ENCODE results near the gene KLF7.

GRCh38 chr2:207064128-207064690, 101.5 kb downstream of the KLF7 start:
- no peak for TF ChIP-seq RAD21 (IDR thresholded peaks at IDR 0.05; ENCODE audit: low read depth)
- TF ChIP-seq CTCF (IDR thresholded peaks at IDR 0.05 in 2 of 3, conservative IDR thresholded peaks at IDR 0.05 in 1 of 3; ENCODE audit: borderline replicate concordance in 1 of 3, insufficient read depth in 1 of 3, low read depth in 2 of 3, low read length in 2 of 3): no peak
- TF ChIP-seq TCF7L2 (IDR thresholded peaks at IDR 0.05; ENCODE audit: borderline replicate concordance, extremely low read depth, insufficient read depth, insufficient read length): no peak
- no peak for TF ChIP-seq POLR2A (IDR thresholded peaks at IDR 0.05; ENCODE audit: borderline replicate concordance, extremely low read depth, insufficient read depth, insufficient read length)
- TF ChIP-seq REST (IDR thresholded peaks at IDR 0.05; ENCODE audit: low read depth): no peak
- TF ChIP-seq POLR2AphosphoS5 (IDR thresholded peaks at IDR 0.05; ENCODE audit: low read depth, low read length): no peak
- no peak for TF ChIP-seq ZNF274 (IDR thresholded peaks at IDR 0.05; ENCODE audit: low read depth, low read length)
- TF ChIP-seq ATF3 (IDR thresholded peaks at IDR 0.05): no peak
- TF ChIP-seq SRF (IDR thresholded peaks at IDR 0.05; ENCODE audit: low read depth): no peak
- TF ChIP-seq ELF1 (IDR thresholded peaks at IDR 0.05; ENCODE audit: borderline replicate concordance, low read depth): no peak
